Thymus (tissue), 11 donors: Measurements from ENCODE around the gene ZNF578. TPM values are rescaled to one million over a fixed set of nuclear protein-coding genes. Genes with fewer than 3 reads are reported as not detected.
"Not testable (repeated sequence)": the region's sequence is repeated elsewhere in the genome, so short reads cannot be mapped to it uniquely, and the experiment has no call there.

Experiments used
- DNase-seq, 9 donors: peaks; one replicate each; pipeline ENCODE4 v3.0.0-alpha.2; 2013; ENCODE audit warnings: low spot score in 9 of 9, low read depth in 6 of 9, missing footprints in 1 of 9
- H3K27ac ChIP-seq, 2 donors: one replicate each; pipeline ENCODE4 v1.5.1; 2013; ENCODE audit warnings: control low read depth in 1 of 2, low read depth in 1 of 2, low read length in 1 of 2, mild to moderate bottlenecking in 1 of 2, moderate library complexity in 1 of 2
- H3K27me3 ChIP-seq, 2 donors: one replicate each; pipeline ENCODE4 v1.5.1; 2013; ENCODE audit warnings: low read length in 1 of 2; ENCODE audit not compliant: control insufficient read depth in 2 of 2, insufficient read depth in 1 of 2
- H3K36me3 ChIP-seq, 2 donors: one replicate each; pipeline ENCODE4 v1.5.1; 2013; ENCODE audit warnings: low read length in 1 of 2, mild to moderate bottlenecking in 1 of 2, moderate library complexity in 1 of 2; ENCODE audit not compliant: control insufficient read depth in 2 of 2, insufficient read depth in 2 of 2
- H3K4me1 ChIP-seq, 2 donors: one replicate each; pipeline ENCODE4 v1.5.1; 2013; ENCODE audit warnings: low read length in 2 of 2; ENCODE audit not compliant: control insufficient read depth in 2 of 2, insufficient read depth in 2 of 2
- H3K4me3 ChIP-seq, 2 donors: one replicate each; pipeline ENCODE4 v1.5.1; 2013; ENCODE audit warnings: low read length in 2 of 2, control low read depth in 1 of 2, mild to moderate bottlenecking in 1 of 2
- H3K9me3 ChIP-seq, 2 donors: one replicate each; pipeline ENCODE4 v1.5.1; 2013; ENCODE audit warnings: low read length in 1 of 2, mild to moderate bottlenecking in 1 of 2; ENCODE audit not compliant: control insufficient read depth in 2 of 2, insufficient read depth in 1 of 2
- WGBS: extraction: QIAGEN DNeasy Blood & Tissue Kit; methylation state at CpG from one replicate; pipeline ENCODE4 v1.1.7; 2013; 5-methylcytosine and 5-hydroxymethylcytosine counted together
- polyA plus RNA-seq: library from polyadenylated mRNA; stranded (reverse); fragments of 200-250 nt; gene quantifications from one replicate; pipeline ENCODE4 v1.2.3, GENCODE V29; 2013
- total RNA-seq: library from RNA; stranded (reverse); fragments of 120-200 nt; gene quantifications from one replicate; pipeline ENCODE4 v1.2.4, GENCODE V29; 2013
- donor health status: healthy.

Gene ZNF578
- total and polyA plus RNA-seq, 2 donors, result 1.6 to 2.6 TPM

- Histone ChIP-seq H3K4me3 (no peak overlapping the region), H3K27ac (no peak overlapping the region), H3K27me3 (no peaks in the 10 kb centered on the region), H3K4me1 (no peaks in the 10 kb centered on the region), H3K9me3 (peaks cover 6 to 18% of the 10 kb centered on the region in 2 donors), H3K36me3 (no peaks in the 10 kb centered on the region)
- DNase-seq, result no peak
- 94% methylated on average over 3 of the region's 3 CpGs for WGBS
Measured at GRCh38 chr19:52473655-52474350, 20.4 kb downstream of the ZNF578 start.

- Histone ChIP-seq H3K4me3 (no peak overlapping the region), H3K36me3 (no peaks in the 10 kb centered on the region), H3K9me3 (peaks cover 4 to 18% of the 10 kb centered on the region in 2 donors), H3K27me3 (no peaks in the 10 kb centered on the region), H3K4me1 (no peaks in the 10 kb centered on the region), H3K27ac (no peak overlapping the region)
- DNase-seq, result no peak
- 95% methylated on average over 7 of the region's 7 CpGs for WGBS
Measured at GRCh38 chr19:52474351-52475127, 21.2 kb downstream of the ZNF578 start.

- WGBS, result 49% methylated on average over 7 of the region's 7 CpGs
- not testable (repeated sequence) for H3K27ac ChIP-seq, H3K27me3 ChIP-seq, H3K4me1 ChIP-seq, DNase-seq, H3K36me3 ChIP-seq, H3K4me3 ChIP-seq
- peaks cover 1 to 37% of the 10 kb centered on the region in 2 donors for H3K9me3 ChIP-seq
Measured at GRCh38 chr19:52484111-52484743, 30.9 kb downstream of the ZNF578 start.

GRCh38 chr19:52485064-52485463, 31.7 kb downstream of the ZNF578 start:
- H3K4me1 ChIP-seq, H3K4me3 ChIP-seq, DNase-seq, H3K27me3 ChIP-seq, H3K36me3 ChIP-seq, H3K27ac ChIP-seq: not testable (repeated sequence)
- 56% methylated on average over 7 of the region's 7 CpGs for WGBS
- peaks cover 1 to 33% of the 10 kb centered on the region in 2 donors for H3K9me3 ChIP-seq

GRCh38 chr19:52485561-52486240, 32.3 kb downstream of the ZNF578 start:
- DNase-seq, H3K27ac ChIP-seq, H3K27me3 ChIP-seq, H3K36me3 ChIP-seq, H3K4me1 ChIP-seq, H3K4me3 ChIP-seq: not testable (repeated sequence)
- 18% methylated on average over 8 of the region's 8 CpGs for WGBS
- H3K9me3 ChIP-seq, result peaks cover 0 to 33% of the 10 kb centered on the region in 2 donors

- no peaks in the 10 kb centered on the region for H3K4me1 ChIP-seq
- no peak overlapping the region for H3K27ac ChIP-seq
- H3K36me3 ChIP-seq, result no peaks in the 10 kb centered on the region
- DNase-seq, result peak in 1 of 9 donors; percentile 9
- H3K27me3 ChIP-seq, result no peaks in the 10 kb centered on the region
- 39% methylated on average over 37 of the region's 37 CpGs for WGBS
- H3K4me3 ChIP-seq, result no peak overlapping the region
- peaks cover 5 to 38% of the 10 kb centered on the region in 2 donors for H3K9me3 ChIP-seq
Measured at GRCh38 chr19:52492201-52492993, 39.0 kb downstream of the ZNF578 start.

GRCh38 chr19:52492994-52493470, 39.7 kb downstream of the ZNF578 start:
- 16% methylated on average over 28 of the region's 28 CpGs for WGBS
- no peak overlapping the region for H3K4me3 ChIP-seq
- no peaks in the 10 kb centered on the region for H3K4me1 ChIP-seq
- no peaks in the 10 kb centered on the region for H3K36me3 ChIP-seq
- no peak for DNase-seq
- no peak overlapping the region for H3K27ac ChIP-seq
- peaks cover 5 to 32% of the 10 kb centered on the region in 2 donors for H3K9me3 ChIP-seq
- H3K27me3 ChIP-seq, result no peaks in the 10 kb centered on the region

- 91% methylated on average over 3 of the region's 3 CpGs for WGBS
- Histone ChIP-seq H3K27me3 (no peaks in the 10 kb centered on the region), H3K9me3 (peaks cover 7 to 35% of the 10 kb centered on the region in 2 donors), H3K27ac (no peak overlapping the region), H3K4me1 (no peaks in the 10 kb centered on the region), H3K36me3 (no peaks in the 10 kb centered on the region), H3K4me3 (no peak overlapping the region)
- DNase-seq, result no peak
Measured at GRCh38 chr19:52494518-52494917, 41.2 kb downstream of the ZNF578 start.
